SK-N-SH (cell line): Measurements from ENCODE around the gene ITGB6.

Experiments
- CTCF ChIP-seq: fragments of 200-600 bp; sonication (generic); IDR thresholded peaks from 2 replicates; pipeline ENCODE4 v1.6.1; 2017; ENCODE audit warnings: antibody characterized with exemption, mild to moderate bottlenecking, moderate library complexity
- EP300 ChIP-seq, 2 experiments: IDR thresholded peaks; 2 replicates each; pipeline versions ENCODE4 v1.4.0 to v1.6.1; 2012; ENCODE audit warnings: borderline replicate concordance in 1 of 2, low read depth in 1 of 2, low read length in 1 of 2
- PBX3 ChIP-seq: IDR thresholded peaks from 2 replicates; pipeline ENCODE4; 2012
- SIN3A ChIP-seq: IDR thresholded peaks from 2 replicates; pipeline ENCODE4 v1.6.1; 2012; ENCODE audit warnings: low read depth, mild to moderate bottlenecking, low read length, moderate library complexity, borderline replicate concordance

DNA sequence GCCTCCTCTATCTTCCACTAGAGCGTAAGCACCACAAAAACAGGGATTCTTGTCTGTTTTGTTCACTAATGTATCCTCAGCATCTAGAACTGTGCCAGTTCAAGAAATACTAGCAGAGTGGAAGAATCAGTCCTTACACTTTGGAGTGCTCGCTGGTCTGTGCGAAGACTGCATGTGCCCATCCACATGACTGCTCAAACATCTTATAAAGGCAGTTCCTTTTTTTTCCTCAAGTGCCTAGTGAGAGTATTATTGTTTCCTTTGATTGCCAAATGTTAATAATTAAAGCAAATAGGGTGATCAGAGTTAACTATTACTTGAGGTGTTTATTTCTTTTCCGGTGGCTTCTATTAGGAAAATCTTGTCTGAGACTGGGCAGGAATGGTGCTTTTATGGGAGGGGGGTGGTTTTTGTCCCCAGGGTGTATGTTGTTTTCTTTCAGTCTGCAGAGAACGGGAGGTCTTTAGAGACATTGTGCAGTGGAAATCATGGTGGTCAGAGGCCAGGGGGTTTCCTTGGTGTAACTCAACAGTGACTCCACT lies 45.6 kb upstream of the ITGB6 start:
- TF ChIP-seq EP300 (IDR thresholded peaks at IDR 0.05; ENCODE audit: borderline replicate concordance in 1 of 2, low read depth in 1 of 2, low read length in 1 of 2): no peak
- TF ChIP-seq CTCF: no peak
- TF ChIP-seq SIN3A: no peak
- TF ChIP-seq PBX3: no peak
